ENCODE data around the gene E2F7. TPM values are rescaled to one million over a fixed set of nuclear protein-coding genes. Genes with fewer than 3 reads are reported as not detected.
"Not testable (repeated sequence)": the region's sequence is repeated elsewhere in the genome, so short reads cannot be mapped to it uniquely, and the experiment has no call there.

Gene E2F7
- total RNA-seq, 2 experiments from 2014 or later, result 3.0 to 5.3 TPM

DNA sequence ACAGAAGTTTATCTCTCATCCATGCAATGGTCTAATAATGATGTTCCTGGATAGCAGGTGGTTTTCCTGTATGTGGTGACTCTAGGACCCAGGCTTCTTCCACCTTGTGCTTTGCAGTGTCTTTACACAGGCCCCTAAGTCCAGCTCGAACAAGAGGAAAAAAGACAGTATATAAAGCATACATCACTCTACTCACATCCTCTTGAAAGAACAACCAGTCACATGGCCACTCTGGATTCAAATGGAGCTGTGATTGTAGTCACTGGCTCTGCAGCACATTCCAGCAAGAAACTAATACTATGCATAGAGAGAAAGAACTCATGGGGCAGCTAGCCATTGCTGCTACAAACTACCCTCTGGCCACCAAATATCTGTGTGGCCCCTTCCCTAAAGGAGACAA is 11.5 kb upstream of the E2F7 start:
- DNase-seq (no peak), ATAC-seq (no peak)
- peaks cover 11% of the 10 kb centered on the region for H3K27me3 Mint-ChIP-seq
- CTCF ChIA-PET, result interaction anchor here (1.0 kb wide), 1 partner anchor 66 kb away, joined by 3 read pairs; no protein-coding TSS in a partner anchor
- intact Hi-C loops (cut with micrococcal nuclease), result no loop called here
- no peak overlapping the region for H3K27ac Mint-ChIP-seq
- POLR2A ChIA-PET, result no interaction called here
- no peaks in the 10 kb centered on the region for H3K36me3 Mint-ChIP-seq (ENCODE audit: low read depth)
- TF ChIP-seq, protein P1, sequence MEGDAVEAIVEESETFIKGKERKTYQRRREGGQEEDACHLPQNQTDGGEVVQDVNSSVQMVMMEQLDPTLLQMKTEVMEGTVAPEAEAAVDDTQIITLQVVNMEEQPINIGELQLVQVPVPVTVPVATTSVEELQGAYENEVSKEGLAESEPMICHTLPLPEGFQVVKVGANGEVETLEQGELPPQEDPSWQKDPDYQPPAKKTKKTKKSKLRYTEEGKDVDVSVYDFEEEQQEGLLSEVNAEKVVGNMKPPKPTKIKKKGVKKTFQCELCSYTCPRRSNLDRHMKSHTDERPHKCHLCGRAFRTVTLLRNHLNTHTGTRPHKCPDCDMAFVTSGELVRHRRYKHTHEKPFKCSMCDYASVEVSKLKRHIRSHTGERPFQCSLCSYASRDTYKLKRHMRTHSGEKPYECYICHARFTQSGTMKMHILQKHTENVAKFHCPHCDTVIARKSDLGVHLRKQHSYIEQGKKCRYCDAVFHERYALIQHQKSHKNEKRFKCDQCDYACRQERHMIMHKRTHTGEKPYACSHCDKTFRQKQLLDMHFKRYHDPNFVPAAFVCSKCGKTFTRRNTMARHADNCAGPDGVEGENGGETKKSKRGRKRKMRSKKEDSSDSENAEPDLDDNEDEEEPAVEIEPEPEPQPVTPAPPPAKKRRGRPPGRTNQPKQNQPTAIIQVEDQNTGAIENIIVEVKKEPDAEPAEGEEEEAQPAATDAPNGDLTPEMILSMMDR (IDR thresholded peaks at IDR 0.05), result no peak
- no peaks in the 10 kb centered on the region for H3K9me3 Mint-ChIP-seq
- H3K4me3 Mint-ChIP-seq, result no peak overlapping the region
- no peaks in the 10 kb centered on the region for H3K4me1 Mint-ChIP-seq (ENCODE audit: low read depth)

DNA sequence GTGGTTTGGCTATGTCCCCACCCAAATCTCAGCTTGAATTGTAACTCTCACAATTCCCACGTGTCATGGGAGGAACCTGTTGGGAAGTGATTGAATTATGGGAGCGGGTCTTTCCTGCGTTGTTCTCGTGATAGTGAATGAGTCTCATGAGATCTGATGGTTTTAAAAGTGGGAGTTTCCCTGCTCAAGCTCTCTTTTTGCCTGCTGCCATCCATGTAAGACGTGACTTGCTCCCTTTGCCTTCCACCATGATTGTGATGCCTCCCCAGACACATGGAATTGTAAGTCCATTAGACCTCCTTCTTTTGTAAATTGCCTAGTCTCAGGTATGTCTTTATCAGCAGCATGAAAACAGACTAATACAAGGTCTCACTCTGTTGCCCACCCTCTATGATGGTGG is 8.5 kb upstream of the E2F7 start:
- H3K4me1 Mint-ChIP-seq (ENCODE audit: low read depth); H3K36me3 Mint-ChIP-seq (ENCODE audit: low read depth); H3K9me3 Mint-ChIP-seq; POLR2A ChIA-PET; H3K27ac Mint-ChIP-seq; DNase-seq; H3K4me3 Mint-ChIP-seq; intact Hi-C loops (cut with micrococcal nuclease); CTCF ChIA-PET; ATAC-seq: not testable (repeated sequence)
- peaks cover 21% of the 10 kb centered on the region for H3K27me3 Mint-ChIP-seq

DNA sequence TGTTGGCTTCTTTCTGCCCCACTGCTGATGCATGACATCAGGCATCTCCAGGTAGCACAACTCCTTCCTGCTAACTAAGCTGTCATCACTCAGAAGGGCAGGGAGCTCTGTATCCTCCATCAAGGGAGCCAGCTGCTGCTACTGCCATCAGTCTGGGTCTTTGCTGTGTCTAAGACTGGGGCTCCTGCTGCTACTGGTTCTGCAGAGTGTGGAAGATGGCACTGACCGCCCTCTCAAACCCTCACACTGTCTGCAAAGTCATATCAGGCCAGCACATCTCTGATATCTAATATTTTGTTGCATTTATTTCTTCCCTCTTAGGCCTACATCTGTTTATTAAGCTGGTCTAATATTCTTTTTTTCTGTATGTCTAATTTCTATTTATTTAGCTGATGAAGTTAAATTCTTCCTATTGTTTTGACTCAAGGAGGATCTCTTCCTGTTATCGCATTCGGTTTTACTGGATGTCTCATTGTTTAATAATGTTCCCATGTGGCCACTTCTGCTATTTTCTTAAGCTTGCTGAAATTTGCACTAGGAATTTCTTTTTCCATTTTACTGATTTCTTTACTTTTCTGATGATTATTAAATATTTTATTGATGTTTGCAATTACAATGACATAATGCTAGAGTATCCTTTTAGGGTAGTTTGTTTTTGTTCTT is 7.6 kb upstream of the E2F7 start:
- H3K36me3 Mint-ChIP-seq (ENCODE audit: low read depth), result no peaks in the 10 kb centered on the region
- ChIA-PET POLR2A (no interaction called here), CTCF (interaction anchor here (0.9 kb wide), 1 partner anchor 62 kb away, joined by 3 read pairs; no protein-coding TSS in a partner anchor)
- H3K27me3 Mint-ChIP-seq, result peaks cover 21% of the 10 kb centered on the region
- DNase-seq (no peak), ATAC-seq (no peak)
- no peaks in the 10 kb centered on the region for H3K9me3 Mint-ChIP-seq
- no peak overlapping the region for H3K27ac Mint-ChIP-seq
- H3K4me3 Mint-ChIP-seq, result no peak overlapping the region
- TF ChIP-seq, protein P1 (IDR thresholded peaks at IDR 0.05), result no peak
- H3K4me1 Mint-ChIP-seq (ENCODE audit: low read depth), result no peaks in the 10 kb centered on the region
- intact Hi-C loops (cut with micrococcal nuclease), result no loop called here

DNA sequence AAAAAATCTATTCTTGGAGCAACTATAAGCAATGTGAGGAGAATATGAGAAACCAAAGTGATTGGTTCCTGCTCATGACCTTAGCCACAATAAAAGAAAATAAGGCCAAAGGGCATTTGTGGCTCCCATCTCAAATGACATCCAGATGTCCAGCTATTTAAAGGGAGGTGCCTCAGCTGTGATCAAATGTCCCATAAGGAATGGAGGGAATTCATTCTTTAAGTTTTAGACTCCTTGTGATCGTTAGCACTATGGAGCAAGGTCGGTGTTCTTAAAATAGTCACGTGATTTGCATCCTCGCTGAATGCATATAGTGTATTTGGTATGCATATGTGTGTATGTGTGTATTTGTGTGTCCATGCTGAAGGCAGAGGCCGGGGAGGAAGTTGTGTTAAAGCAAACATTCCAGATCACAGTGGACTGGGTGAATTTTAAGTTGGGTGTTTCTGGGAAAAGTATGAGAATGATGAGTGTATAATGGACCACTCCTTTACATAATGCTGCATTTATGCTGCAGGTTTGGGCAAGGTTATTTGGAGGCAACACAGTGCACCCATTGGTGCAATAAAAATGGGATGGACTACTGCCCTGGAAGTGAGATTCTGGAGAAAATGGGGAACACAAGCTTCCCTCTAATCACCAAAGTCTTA is 5.6 kb upstream of the E2F7 start:
- ATAC-seq (no peak), DNase-seq (no peak)
- TF ChIP-seq, protein P1 (IDR thresholded peaks at IDR 0.05), result no peak
- ChIA-PET POLR2A (no interaction called here), CTCF (interaction anchor here (1.1 kb wide), 1 partner anchor 60 kb away, joined by 4 read pairs; no protein-coding TSS in a partner anchor)
- intact Hi-C loops (cut with micrococcal nuclease), result no loop called here
- no peak overlapping the region for H3K27ac Mint-ChIP-seq
- H3K9me3 Mint-ChIP-seq, result no peaks in the 10 kb centered on the region
- H3K36me3 Mint-ChIP-seq (ENCODE audit: low read depth), result no peaks in the 10 kb centered on the region
- H3K4me3 Mint-ChIP-seq, result no peak overlapping the region
- peaks cover 24% of the 10 kb centered on the region for H3K27me3 Mint-ChIP-seq
- peaks cover 3% of the 10 kb centered on the region for H3K4me1 Mint-ChIP-seq (ENCODE audit: low read depth)

DNA sequence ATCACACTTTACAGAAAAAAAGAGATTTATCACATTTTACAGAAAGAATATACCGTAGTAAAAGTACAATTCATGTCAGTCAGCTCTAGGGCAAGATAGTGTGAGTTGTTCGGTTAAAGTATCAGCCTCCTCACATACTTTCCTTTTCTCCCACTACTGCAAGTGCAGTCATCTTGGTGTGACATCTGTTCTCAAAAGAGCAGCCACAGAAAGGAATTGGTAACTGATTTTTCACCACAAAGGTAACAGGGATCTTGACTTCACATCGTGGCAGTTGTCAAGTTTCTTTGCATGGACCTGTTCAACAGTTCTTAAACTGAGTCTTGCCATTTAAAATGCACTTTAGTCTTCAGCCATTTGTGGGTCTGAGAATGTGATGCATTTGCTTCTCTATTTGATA is 5.0 kb upstream of the E2F7 start:
- Mint-ChIP-seq H3K4me3 (no peak overlapping the region), H3K4me1 (ENCODE audit: low read depth) (peaks cover 3% of the 10 kb centered on the region), H3K27ac (no peak overlapping the region), H3K9me3 (no peaks in the 10 kb centered on the region), H3K27me3 (peaks cover 24% of the 10 kb centered on the region), H3K36me3 (ENCODE audit: low read depth) (no peaks in the 10 kb centered on the region)
- no peak for ATAC-seq
- CTCF ChIA-PET, result no interaction called here
- TF ChIP-seq, protein P1 (IDR thresholded peaks at IDR 0.05), result no peak
- no peak for DNase-seq
- intact Hi-C loops (cut with micrococcal nuclease), result no loop called here
- POLR2A ChIA-PET, result no interaction called here
